ENCODE data around the gene GRXCR1. TPM values are rescaled to one million over a fixed set of nuclear protein-coding genes. Genes with fewer than 3 reads are reported as not detected.

GRXCR1 gene
- total and polyA plus RNA-seq, 2 experiments from 2014 or later = not detected

- Mint-ChIP-seq H3K27me3 (ENCODE audit: insufficient read depth, low read depth, poor library complexity) (no peaks in the 10 kb centered on the region), H3K4me1 (0 out of 3 replicates have a peak, but pooled peaks cover 4% of the 10 kb centered on the region)
- ATAC-seq = no peak
These were observed 49.7 kb downstream of the GRXCR1 start for GRCh38 chr4:42942216-42942615.

DNA sequence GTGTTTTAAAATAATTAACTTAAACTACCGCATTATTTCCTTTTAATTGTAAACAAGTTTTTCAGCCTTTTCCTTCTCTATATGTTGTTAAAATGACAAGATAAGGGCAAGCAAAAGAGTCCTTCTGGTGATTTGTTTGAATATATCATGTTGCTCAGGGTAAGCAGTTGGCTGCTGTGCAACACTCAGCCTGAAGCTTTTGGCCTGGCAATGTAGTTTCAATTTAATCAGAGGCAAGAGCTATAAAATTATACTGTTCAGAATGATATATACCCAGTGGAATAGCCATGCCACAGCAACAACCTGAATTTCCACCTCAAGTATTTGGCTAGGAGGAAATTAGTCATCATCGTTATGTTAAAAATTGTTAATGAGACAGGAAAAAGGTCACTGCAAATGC is 53.4 kb downstream of the GRXCR1 start:
- Histone ChIP-seq H3K4me2 (no peak overlapping the region), H3K9me2 (ENCODE audit: insufficient read depth) (peaks cover 3% of the 10 kb centered on the region; the same call in 1 of the 2 replicates), H2AFZ (0 out of 2 replicates have a peak overlapping the region, but pooled peaks have one; percentile 12), H3K4me3 (no peak overlapping the region), H3K4me1 (ENCODE audit: insufficient read depth) (no peaks in the 10 kb centered on the region), H4K20me1 (replicated peaks; ENCODE audit: insufficient read depth) (no peaks in the 10 kb centered on the region), H3K79me2 (replicated peaks; ENCODE audit: insufficient read depth) (no peaks in the 10 kb centered on the region), H3K27ac (ENCODE audit: low read depth) (no peak overlapping the region), H3F3A (replicated peaks; ENCODE audit: low read depth) (no peaks in the 10 kb centered on the region), H3K27me3 (ENCODE audit: insufficient read depth) (no peaks in the 10 kb centered on the region), H3K36me3 (ENCODE audit: insufficient read depth) (no peaks in the 10 kb centered on the region)
- ATAC-seq (no peak), DNase-seq (ENCODE audit: low spot score) (no peak)
- peaks cover 2% of the 10 kb centered on the region for H3K27me3 Mint-ChIP-seq (ENCODE audit: insufficient read depth, low read depth, poor library complexity)
- H3K4me1 Mint-ChIP-seq = peaks cover 4% of the 10 kb centered on the region; the same call in 1 of the 3 replicates
- H3K4me3 Mint-ChIP-seq = no peak overlapping the region
- no peak overlapping the region for H3K27ac Mint-ChIP-seq
- no peaks in the 10 kb centered on the region for H3K36me3 Mint-ChIP-seq (ENCODE audit: low read depth)
- no peaks in the 10 kb centered on the region for H3K9me3 Mint-ChIP-seq
- TF ChIP-seq ZNF331 (CRISPR knock-in tag; IDR thresholded peaks at IDR 0.05; ENCODE audit: low read depth) (no peak), EZH2phosphoT487 (IDR thresholded peaks at IDR 0.05; ENCODE audit: unreplicated experiment) (no peak), POLR2AphosphoS5 (IDR thresholded peaks at IDR 0.05; ENCODE audit: low read depth) (no peak), EZH2 (IDR thresholded peaks at IDR 0.05; ENCODE audit: low read depth, unreplicated experiment) (no peak), ZNF114 (CRISPR knock-in tag; IDR thresholded peaks at IDR 0.05) (no peak), STAT1 (IDR thresholded peaks at IDR 0.05; ENCODE audit: unreplicated experiment) (no peak), NANOG (IDR thresholded peaks at IDR 0.05; ENCODE audit: borderline replicate concordance) (no peak), CREB1 (CRISPR knock-in tag; IDR thresholded peaks at IDR 0.05; ENCODE audit: low read depth) (no peak)
- TF ChIP-seq, protein P1, sequence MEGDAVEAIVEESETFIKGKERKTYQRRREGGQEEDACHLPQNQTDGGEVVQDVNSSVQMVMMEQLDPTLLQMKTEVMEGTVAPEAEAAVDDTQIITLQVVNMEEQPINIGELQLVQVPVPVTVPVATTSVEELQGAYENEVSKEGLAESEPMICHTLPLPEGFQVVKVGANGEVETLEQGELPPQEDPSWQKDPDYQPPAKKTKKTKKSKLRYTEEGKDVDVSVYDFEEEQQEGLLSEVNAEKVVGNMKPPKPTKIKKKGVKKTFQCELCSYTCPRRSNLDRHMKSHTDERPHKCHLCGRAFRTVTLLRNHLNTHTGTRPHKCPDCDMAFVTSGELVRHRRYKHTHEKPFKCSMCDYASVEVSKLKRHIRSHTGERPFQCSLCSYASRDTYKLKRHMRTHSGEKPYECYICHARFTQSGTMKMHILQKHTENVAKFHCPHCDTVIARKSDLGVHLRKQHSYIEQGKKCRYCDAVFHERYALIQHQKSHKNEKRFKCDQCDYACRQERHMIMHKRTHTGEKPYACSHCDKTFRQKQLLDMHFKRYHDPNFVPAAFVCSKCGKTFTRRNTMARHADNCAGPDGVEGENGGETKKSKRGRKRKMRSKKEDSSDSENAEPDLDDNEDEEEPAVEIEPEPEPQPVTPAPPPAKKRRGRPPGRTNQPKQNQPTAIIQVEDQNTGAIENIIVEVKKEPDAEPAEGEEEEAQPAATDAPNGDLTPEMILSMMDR (conservative IDR thresholded peaks at IDR 0.05; ENCODE audit: low read depth in 2 of 2) = no peak
- TF ChIP-seq, protein P2, sequence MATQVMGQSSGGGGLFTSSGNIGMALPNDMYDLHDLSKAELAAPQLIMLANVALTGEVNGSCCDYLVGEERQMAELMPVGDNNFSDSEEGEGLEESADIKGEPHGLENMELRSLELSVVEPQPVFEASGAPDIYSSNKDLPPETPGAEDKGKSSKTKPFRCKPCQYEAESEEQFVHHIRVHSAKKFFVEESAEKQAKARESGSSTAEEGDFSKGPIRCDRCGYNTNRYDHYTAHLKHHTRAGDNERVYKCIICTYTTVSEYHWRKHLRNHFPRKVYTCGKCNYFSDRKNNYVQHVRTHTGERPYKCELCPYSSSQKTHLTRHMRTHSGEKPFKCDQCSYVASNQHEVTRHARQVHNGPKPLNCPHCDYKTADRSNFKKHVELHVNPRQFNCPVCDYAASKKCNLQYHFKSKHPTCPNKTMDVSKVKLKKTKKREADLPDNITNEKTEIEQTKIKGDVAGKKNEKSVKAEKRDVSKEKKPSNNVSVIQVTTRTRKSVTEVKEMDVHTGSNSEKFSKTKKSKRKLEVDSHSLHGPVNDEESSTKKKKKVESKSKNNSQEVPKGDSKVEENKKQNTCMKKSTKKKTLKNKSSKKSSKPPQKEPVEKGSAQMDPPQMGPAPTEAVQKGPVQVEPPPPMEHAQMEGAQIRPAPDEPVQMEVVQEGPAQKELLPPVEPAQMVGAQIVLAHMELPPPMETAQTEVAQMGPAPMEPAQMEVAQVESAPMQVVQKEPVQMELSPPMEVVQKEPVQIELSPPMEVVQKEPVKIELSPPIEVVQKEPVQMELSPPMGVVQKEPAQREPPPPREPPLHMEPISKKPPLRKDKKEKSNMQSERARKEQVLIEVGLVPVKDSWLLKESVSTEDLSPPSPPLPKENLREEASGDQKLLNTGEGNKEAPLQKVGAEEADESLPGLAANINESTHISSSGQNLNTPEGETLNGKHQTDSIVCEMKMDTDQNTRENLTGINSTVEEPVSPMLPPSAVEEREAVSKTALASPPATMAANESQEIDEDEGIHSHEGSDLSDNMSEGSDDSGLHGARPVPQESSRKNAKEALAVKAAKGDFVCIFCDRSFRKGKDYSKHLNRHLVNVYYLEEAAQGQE (IDR thresholded peaks at IDR 0.05; ENCODE audit: unreplicated experiment) = no peak

More at GRCh38 chr4:42942216-42942615, 49.7 kb downstream of the GRXCR1 start:
- Histone ChIP-seq H3K79me2 (replicated peaks; ENCODE audit: insufficient read depth) (no peaks in the 10 kb centered on the region), H3K36me3 (ENCODE audit: insufficient read depth) (no peaks in the 10 kb centered on the region), H3F3A (replicated peaks; ENCODE audit: low read depth) (no peaks in the 10 kb centered on the region), H3K4me1 (ENCODE audit: insufficient read depth) (no peaks in the 10 kb centered on the region), H3K27ac (ENCODE audit: low read depth) (no peak overlapping the region), H2AFZ (no peak overlapping the region), H3K4me3 (no peak overlapping the region), H3K9me2 (ENCODE audit: insufficient read depth) (peaks cover 3% of the 10 kb centered on the region; the same call in 1 of the 2 replicates), H3K4me2 (no peak overlapping the region), H3K27me3 (ENCODE audit: insufficient read depth) (no peaks in the 10 kb centered on the region), H4K20me1 (replicated peaks; ENCODE audit: insufficient read depth) (no peaks in the 10 kb centered on the region)
- Mint-ChIP-seq H3K4me3 (no peak overlapping the region), H3K36me3 (ENCODE audit: low read depth) (no peaks in the 10 kb centered on the region), H3K27ac (no peak overlapping the region), H3K9me3 (no peaks in the 10 kb centered on the region)
- DNase-seq (ENCODE audit: low spot score) = no peak
- TF ChIP-seq STAT1 (IDR thresholded peaks at IDR 0.05; ENCODE audit: unreplicated experiment) (no peak), CREB1 (CRISPR knock-in tag; IDR thresholded peaks at IDR 0.05; ENCODE audit: low read depth) (no peak), ZNF331 (CRISPR knock-in tag; IDR thresholded peaks at IDR 0.05; ENCODE audit: low read depth) (no peak), NANOG (IDR thresholded peaks at IDR 0.05; ENCODE audit: borderline replicate concordance) (no peak), EZH2phosphoT487 (IDR thresholded peaks at IDR 0.05; ENCODE audit: unreplicated experiment) (no peak), ZNF114 (CRISPR knock-in tag; IDR thresholded peaks at IDR 0.05) (no peak), EZH2 (IDR thresholded peaks at IDR 0.05; ENCODE audit: low read depth, unreplicated experiment) (no peak)
